Peyer's patch (tissue), 4 donors: Measurements from ENCODE around the gene TYW3. TPM values are rescaled to one million over a fixed set of nuclear protein-coding genes. Genes with fewer than 3 reads are reported as not detected.
"Not testable (repeated sequence)": the region's sequence is repeated elsewhere in the genome, so short reads cannot be mapped to it uniquely, and the experiment has no call there.

Experiments used
- DNase-seq, 3 donors: peaks; one replicate each; pipeline ENCODE4 v3.0.0-alpha.2; 2017 to 2019
- H3K27ac ChIP-seq, 4 donors: fragments of 200-600 bp; sonication (generic); one replicate each; pipeline ENCODE4 v1.5.1; 2016 to 2019
- H3K27me3 ChIP-seq, 2 donors: fragments of 200-600 bp; sonication (generic); one replicate each; pipeline ENCODE4 v1.5.1; 2019
- H3K36me3 ChIP-seq, 3 donors: fragments of 200-600 bp; sonication (generic); one replicate each; pipeline ENCODE4 v1.5.1; 2016 to 2019
- H3K4me1 ChIP-seq, 4 donors: fragments of 200-600 bp; sonication (generic); one replicate each; pipeline ENCODE4 v1.5.1; 2016 to 2019
- H3K4me3 ChIP-seq, 4 donors: fragments of 200-600 bp; sonication (generic); 1 replicate in 3 of 4; 2 replicates in 1 of 4; pipeline ENCODE4 v1.5.1; 2016 to 2019; ENCODE audit warnings: mild to moderate bottlenecking in 1 of 4
- H3K9me3 ChIP-seq, 4 donors: fragments of 200-600 bp; sonication (generic); one replicate each; pipeline ENCODE4 v1.5.1; 2016 to 2019; ENCODE audit warnings: mild to moderate bottlenecking in 1 of 4
- POLR2A ChIP-seq, 2 donors: fragments of 450-650 bp; IDR thresholded peaks; one replicate each; pipeline ENCODE4 v1.5.1; 2017; ENCODE audit warnings: antibody characterized with exemption in 2 of 2, mild to moderate bottlenecking in 2 of 2, moderate library complexity in 2 of 2
- total RNA-seq, 4 donors: library from RNA; depleted of rRNA; stranded (reverse); fragments of >200 nt; gene quantifications; one replicate each; pipeline ENCODE4 v1.1.0, GENCODE V29; 2016
- TF ChIP-seq, protein P1 (sequence below), 6 experiments: fragments of 450-650 bp in 4 of 6; fragments of 200-600 bp in 2 of 6; sonication (generic) in 1 of 6; IDR thresholded peaks; one replicate each; pipeline ENCODE4 v1.5.1; 2017 to 2019; ENCODE audit warnings: antibody characterized with exemption in 6 of 6, mild to moderate bottlenecking in 3 of 6, moderate library complexity in 1 of 6

The TYW3 gene
- total RNA-seq, 4 donors from 2014 or later = 2.7 to 12.4 (median 4.9) TPM

DNA sequence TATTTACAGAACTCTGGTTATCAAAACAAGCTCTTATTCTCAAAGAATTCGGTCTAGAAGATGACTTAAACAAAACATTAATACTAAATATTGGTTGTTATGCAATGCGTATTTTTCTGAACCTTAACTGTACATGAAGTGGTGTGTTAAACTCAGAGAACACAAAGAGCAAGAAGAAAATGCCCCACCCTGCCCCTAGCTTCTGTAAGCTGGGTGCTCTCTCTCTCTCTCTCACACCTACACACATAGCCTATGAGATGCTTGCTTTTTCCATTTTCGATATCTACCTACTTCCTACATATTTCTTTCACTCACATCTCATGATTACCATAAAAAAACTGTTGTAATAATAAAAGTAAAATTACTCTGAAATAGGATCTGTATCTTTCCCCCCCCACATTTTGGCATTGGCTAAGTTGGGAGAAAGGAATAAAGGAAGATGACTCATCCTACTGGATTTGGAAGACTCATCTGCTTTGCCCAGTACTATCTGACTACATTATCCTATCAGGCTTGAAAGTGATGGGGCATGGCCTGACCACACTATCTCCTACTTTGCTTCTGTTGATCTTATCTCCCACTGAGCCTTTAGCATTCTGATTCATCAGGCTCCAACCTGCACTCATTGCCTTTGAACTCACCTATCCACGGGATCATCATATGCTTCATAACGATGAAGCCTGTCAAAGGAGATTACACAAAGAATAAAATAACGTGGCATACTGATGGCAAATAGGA, 3.0 kb upstream of the TYW3 start:
- DNase-seq = peak in 1 of 3 donors; percentile 47
- Histone ChIP-seq H3K27ac (no peak overlapping the region), H3K27me3 (no peaks in the 10 kb centered on the region), H3K4me1 (peaks cover 0 to 20% (median 5%) of the 10 kb centered on the region in 4 donors), H3K9me3 (peaks cover 0 to 8% (median 3%) of the 10 kb centered on the region in 4 donors), H3K4me3 (no peak overlapping the region), H3K36me3 (peaks cover 0 to under 1% (median 0%) of the 10 kb centered on the region in 3 donors)
- TF ChIP-seq, protein P1, sequence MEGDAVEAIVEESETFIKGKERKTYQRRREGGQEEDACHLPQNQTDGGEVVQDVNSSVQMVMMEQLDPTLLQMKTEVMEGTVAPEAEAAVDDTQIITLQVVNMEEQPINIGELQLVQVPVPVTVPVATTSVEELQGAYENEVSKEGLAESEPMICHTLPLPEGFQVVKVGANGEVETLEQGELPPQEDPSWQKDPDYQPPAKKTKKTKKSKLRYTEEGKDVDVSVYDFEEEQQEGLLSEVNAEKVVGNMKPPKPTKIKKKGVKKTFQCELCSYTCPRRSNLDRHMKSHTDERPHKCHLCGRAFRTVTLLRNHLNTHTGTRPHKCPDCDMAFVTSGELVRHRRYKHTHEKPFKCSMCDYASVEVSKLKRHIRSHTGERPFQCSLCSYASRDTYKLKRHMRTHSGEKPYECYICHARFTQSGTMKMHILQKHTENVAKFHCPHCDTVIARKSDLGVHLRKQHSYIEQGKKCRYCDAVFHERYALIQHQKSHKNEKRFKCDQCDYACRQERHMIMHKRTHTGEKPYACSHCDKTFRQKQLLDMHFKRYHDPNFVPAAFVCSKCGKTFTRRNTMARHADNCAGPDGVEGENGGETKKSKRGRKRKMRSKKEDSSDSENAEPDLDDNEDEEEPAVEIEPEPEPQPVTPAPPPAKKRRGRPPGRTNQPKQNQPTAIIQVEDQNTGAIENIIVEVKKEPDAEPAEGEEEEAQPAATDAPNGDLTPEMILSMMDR (IDR thresholded peaks at IDR 0.05) = no peak
- TF ChIP-seq POLR2A (IDR thresholded peaks at IDR 0.05) = no peak

DNA sequence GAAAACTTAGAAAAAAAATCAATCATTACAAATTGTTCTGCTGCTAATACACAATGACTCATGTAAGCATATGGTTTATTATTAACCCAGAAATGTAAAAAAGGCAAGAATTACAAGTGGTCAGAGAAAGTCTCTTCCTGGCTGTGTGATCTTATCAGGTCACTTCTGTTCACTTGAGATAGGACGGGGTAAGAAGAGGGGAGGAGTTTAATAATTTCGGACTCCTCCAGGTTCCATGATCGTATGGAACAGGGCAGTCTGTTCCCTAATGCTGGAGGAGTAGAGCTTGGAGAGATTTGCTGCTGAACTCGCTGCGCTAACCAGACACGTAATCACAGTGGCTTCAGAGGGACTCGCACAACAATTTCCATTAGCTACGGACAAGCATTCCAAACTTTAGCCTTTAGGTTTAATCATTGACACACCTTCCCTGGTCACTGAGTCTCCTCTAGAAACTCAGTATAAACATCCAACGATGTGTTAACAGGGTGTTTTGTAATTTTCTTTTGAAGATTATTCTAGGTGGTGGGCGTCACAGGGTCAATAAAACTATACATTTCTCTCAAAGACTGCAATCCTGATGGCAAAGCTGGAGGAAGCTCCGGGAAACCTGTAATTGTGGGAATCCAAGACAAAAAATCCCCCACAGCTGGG, 1.4 kb upstream of the TYW3 start:
- Histone ChIP-seq H3K9me3 (peaks cover 0 to under 1% (median 0%) of the 10 kb centered on the region in 4 donors), H3K27ac (peak overlapping the region in 3 of 4 donors; percentile 63 to 89 (median 89)), H3K27me3 (no peaks in the 10 kb centered on the region), H3K4me1 (peaks cover 0 to 22% (median 5%) of the 10 kb centered on the region in 4 donors), H3K36me3 (no peaks in the 10 kb centered on the region), H3K4me3 (peak overlapping the region; percentile 52 to 83 (median 76))
- DNase-seq = peak in 1 of 3 donors; percentile 51
- TF ChIP-seq, protein P1 (IDR thresholded peaks at IDR 0.05) = peak in 1 of 6 experiments; percentile 13
- TF ChIP-seq POLR2A (IDR thresholded peaks at IDR 0.05) = peak; percentile 14 to 38

DNA sequence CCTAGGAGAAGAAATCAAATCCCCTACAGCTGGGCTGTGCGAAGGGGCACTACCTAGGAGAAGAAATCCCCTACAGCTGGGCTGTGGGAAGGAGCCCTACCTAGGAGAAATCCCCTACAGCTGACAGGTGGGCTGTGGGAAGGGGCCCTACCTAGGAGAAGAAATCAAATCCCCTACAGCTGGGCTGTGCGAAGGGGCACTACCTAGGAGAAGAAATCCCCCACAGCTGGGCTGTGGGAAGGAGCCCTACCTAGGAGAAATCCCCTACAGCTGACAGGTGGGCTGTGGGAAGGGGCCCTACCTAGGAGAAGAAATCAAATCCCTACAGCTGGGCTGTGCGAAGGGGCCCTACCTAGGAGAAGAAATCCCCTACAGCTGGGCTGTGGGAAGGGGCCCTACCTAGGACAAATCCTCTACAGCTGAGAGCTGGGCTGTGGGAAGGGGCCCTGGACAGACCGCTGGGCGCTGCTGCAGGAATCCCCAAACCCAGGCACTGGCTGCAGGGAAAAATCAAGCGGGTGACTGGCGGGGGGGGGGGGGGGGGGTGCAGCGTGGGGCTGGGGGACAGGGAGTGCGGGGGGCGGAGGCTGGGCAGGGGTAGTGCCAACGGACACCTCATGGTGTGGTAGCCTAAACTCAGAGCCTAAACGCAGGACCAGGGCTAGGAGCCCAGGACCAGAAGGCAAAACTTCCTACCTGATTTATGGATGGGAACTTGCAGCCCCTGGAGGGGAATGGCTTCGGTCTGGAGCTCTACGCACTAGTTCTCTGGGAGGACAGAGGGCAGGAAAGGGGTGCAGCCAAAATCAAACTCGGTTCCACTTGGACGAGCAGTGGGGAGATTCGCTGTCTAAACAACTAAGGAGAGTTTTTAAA, 643 bp upstream of the TYW3 start:
- not testable (repeated sequence) for H3K27me3 ChIP-seq, H3K36me3 ChIP-seq, H3K9me3 ChIP-seq
- peak overlapping the region; percentile 63 to 89 (median 86) for H3K27ac ChIP-seq
- peak overlapping the region; percentile 52 to 83 (median 76) for H3K4me3 ChIP-seq
- peaks cover 0 to 22% (median 5%) of the 10 kb centered on the region in 4 donors for H3K4me1 ChIP-seq
- peak in 2 of 3 donors; percentile 47 to 53 for DNase-seq

DNA sequence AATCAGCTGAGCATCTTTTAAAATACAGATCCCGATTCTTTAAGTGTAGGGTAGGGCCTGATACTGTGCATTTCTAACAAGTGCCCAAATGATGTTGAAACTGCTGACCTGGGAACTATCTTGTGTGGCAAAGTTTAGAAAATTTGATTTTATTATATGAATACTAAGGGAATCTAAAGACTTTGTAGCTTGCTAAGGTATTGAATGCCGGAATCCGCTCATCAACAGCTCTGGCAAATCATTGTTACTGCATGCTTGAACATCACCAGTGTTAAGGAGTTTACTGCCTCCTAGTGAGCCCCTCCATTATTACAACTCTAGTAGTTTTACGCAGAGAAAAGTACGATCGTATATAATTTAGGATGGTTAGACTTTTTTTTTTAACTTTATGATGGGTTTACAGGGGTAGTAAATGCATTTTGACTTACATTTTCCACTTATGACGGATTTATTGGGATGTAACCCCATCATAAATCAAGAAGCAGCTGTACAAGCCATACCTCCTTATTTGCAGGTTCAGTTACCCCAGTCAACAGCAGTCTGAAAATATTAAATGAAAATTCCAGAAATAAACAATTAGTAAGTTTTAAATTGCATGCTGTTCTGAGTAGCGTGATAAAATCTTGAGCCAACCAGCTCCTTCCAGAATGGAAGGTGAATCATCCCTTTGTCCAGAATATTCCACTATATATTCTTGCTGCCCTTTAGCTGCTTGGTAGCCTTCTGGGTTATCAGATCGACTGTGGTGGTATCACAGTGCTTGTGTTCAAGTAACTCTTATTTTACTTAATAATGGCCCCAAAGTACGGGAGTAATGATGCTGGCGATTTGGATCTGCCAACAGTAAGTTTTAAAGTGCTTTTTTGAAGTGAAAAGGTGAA, 892 bp downstream of the TYW3 start:
- Histone ChIP-seq H3K36me3 (peaks cover 0 to 19% (median 0%) of the 10 kb centered on the region in 3 donors), H3K4me3 (peak overlapping the region; percentile 52 to 83 (median 76)), H3K27ac (peak overlapping the region; percentile 63 to 89 (median 86)), H3K9me3 (no peaks in the 10 kb centered on the region), H3K4me1 (peaks cover 0 to 22% (median 5%) of the 10 kb centered on the region in 4 donors), H3K27me3 (no peaks in the 10 kb centered on the region)
- TF ChIP-seq, protein P1 (IDR thresholded peaks at IDR 0.05) = peak; percentile 53 to 90 (median 78)
- no peak for TF ChIP-seq POLR2A (IDR thresholded peaks at IDR 0.05)
- peak in 2 of 3 donors; percentile 26 to 55 for DNase-seq

DNA sequence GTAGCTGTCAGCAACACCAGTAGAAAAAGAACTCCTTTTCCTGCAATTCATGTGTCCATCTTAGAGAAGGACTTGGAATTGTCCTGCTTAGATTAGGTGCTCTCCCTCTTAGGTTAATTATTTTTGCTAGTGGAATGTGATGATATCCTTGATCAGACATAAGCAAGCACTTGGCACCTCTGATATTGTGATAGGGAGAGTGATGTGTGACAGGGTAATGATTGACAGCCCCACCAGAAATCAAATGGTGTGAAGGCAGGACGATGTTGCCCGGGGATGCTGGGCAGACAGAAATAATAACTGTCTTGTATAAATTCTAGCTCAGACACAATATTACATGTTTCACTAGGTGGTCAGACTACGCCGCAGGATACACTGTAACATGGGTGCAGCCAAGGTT, 4.4 kb downstream of the TYW3 start:
- Histone ChIP-seq H3K36me3 (peaks cover 0 to 47% (median 0%) of the 10 kb centered on the region in 3 donors), H3K9me3 (no peaks in the 10 kb centered on the region), H3K4me3 (no peak overlapping the region), H3K4me1 (peaks cover 0 to 12% (median 4%) of the 10 kb centered on the region in 4 donors), H3K27me3 (no peaks in the 10 kb centered on the region), H3K27ac (no peak overlapping the region)
- no peak for DNase-seq
- TF ChIP-seq, protein P1 (IDR thresholded peaks at IDR 0.05) = no peak
- no peak for TF ChIP-seq POLR2A (IDR thresholded peaks at IDR 0.05)

DNA sequence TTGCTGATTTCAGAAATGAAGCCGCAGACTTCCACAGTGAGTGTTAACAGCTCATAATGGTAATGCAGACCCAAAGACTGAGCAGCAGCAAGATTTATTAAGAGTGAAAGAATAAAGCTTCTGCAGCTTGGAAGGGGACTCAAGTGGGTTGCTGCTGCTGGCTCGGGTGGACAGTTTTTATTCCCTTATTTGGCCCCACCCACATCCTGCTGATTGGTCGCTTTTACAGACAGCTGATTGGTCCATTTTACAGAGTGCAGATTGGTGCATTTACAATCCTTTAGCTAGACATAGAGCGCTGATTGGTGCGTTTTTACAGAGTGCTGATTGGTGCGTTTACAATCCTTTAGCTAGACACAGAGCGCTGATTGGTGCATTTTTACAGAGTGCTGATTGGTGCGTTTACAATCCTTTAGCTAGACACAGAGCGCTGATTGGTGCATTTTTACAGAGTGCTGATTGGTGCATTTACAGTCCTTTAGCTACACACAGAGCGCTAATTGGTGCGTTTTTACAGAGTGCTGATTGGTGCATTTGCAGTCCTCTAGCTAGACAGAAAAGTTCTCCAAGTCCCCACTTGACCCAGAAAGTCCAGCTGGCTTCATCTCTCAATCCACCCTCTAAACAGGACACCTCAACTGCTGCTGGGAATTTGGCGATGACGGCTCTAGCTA, 7.5 kb downstream of the TYW3 start:
- not testable (repeated sequence) for DNase-seq, H3K27ac ChIP-seq, H3K9me3 ChIP-seq, H3K4me1 ChIP-seq, H3K27me3 ChIP-seq, H3K4me3 ChIP-seq
- peaks cover 0 to 68% (median 0%) of the 10 kb centered on the region in 3 donors for H3K36me3 ChIP-seq

DNA sequence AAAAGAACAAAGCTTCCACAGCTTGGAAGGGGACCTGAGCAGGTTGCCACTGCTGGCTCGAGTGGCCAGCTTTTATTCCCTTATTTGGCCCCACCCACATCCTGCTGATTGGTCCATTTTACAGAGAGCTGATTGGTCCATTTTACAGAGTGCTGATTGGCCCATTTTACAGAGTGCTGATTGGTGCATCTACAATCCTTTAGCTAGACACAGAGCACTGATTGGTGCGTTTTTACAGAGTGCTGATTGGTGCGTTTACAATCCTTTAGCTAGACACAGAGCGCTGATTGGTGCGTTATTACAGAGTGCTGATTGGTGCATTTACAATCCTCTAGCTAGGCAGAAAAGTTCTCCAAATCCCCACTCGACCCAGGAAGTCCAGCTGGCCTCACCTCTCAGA, 12.3 kb downstream of the TYW3 start:
- peaks cover 0 to 55% (median 0%) of the 10 kb centered on the region in 3 donors for H3K36me3 ChIP-seq
- H3K4me3 ChIP-seq, DNase-seq, H3K9me3 ChIP-seq, H3K27ac ChIP-seq, H3K4me1 ChIP-seq, H3K27me3 ChIP-seq: not testable (repeated sequence)
